H1 (cell line): Measurements from ENCODE around the gene STK40. TPM values are rescaled to one million over a fixed set of nuclear protein-coding genes. Genes with fewer than 3 reads are reported as not detected.

Source experiments
- CBX8 ChIP-seq: fragments of 300-800, 300-1000 bp; sonication (generic); IDR thresholded peaks from 2 replicates; pipeline ENCODE4 v1.7.1; 2016; ENCODE audit warnings: low read depth, low read length, borderline replicate concordance
- CHD7 ChIP-seq: fragments of 300-600 bp; sonication (generic); IDR thresholded peaks from 2 replicates; pipeline ENCODE4 v1.7.1; 2012; ENCODE audit warnings: low read length, moderate library complexity, mild to moderate bottlenecking, inconsistent platforms; ENCODE audit not compliant: insufficient replicate concordance
- GABPA ChIP-seq: IDR thresholded peaks from 2 replicates; pipeline ENCODE4 v1.6.1; 2011; ENCODE audit warnings: mild to moderate bottlenecking, low read length, moderate library complexity, borderline replicate concordance; ENCODE audit not compliant: insufficient read depth
- HDAC6 ChIP-seq: IDR thresholded peaks from one replicate; pipeline ENCODE4 v1.7.1; 2012; ENCODE audit warnings: low read depth, mild to moderate bottlenecking, inconsistent platforms, low read length, moderate library complexity
- MAX ChIP-seq: IDR thresholded peaks from 2 replicates; pipeline ENCODE4 v1.6.1; 2012; ENCODE audit warnings: inconsistent platforms
- NRF1 ChIP-seq: IDR thresholded peaks from 2 replicates; pipeline ENCODE4 v1.6.1; 2011; ENCODE audit warnings: mild to moderate bottlenecking, low read depth, low read length, improper control_type of control experiment
- TAF7 ChIP-seq: optimal IDR thresholded peaks from 2 replicates; pipeline ENCODE3; 2011; ENCODE audit warnings: low read depth, mild to moderate bottlenecking, inconsistent platforms, low read length, moderate library complexity, borderline replicate concordance
- polyA plus RNA-seq, 7 experiments: library from polyadenylated mRNA; depleted of rRNA in 3 of 7; stranded (reverse) in 5 of 7; unstranded in 2 of 7; fragments of >200 nt in 5 of 7; fragments of 200-250 nt in 2 of 7; gene quantifications; 1 replicate in 5 of 7; 2 replicates in 1 of 7; 4 replicates in 1 of 7; pipeline versions ENCODE4 v1.2.1 to v1.2.3, GENCODE V29; 2011 to 2013; ENCODE audit warnings: missing spikeins in 2 of 7, mixed read lengths in 2 of 7
- total RNA-seq: library from RNA; stranded (reverse); fragmentation: NEBNext Ultra II Directional; extraction: Animal tissue kit (Norgen Biotek cat#: 25700); gene quantifications from 2 replicates; pipeline ENCODE4 v1.2.1, GENCODE V29; 2021

The STK40 gene
- total and polyA plus RNA-seq, 2 of the 8 experiments (the other 6 are each of a cell fraction or from before 2014, with no cell fraction given), result 13.6 to 28.6 TPM

GRCh38 chr1:36382231-36382630 lies 3.5 kb downstream of the STK40 start (continued):
- TF ChIP-seq CHD7, result no peak
- no peak for TF ChIP-seq HDAC6
- no peak for TF ChIP-seq GABPA
- no peak for TF ChIP-seq TAF7
- TF ChIP-seq MAX, result no peak
- TF ChIP-seq NRF1, result no peak
- TF ChIP-seq CBX8, result no peak
